Measurements from ENCODE around the gene GOLGA7B. TPM values are rescaled to one million over a fixed set of nuclear protein-coding genes. Genes with fewer than 3 reads are reported as not detected.
A peak's percentile ranks its signal among the peaks of the same experiment; 100 is the strongest.

The GOLGA7B gene
- total and polyA plus RNA-seq, 12 donors, result 0.05 to 1.0 (median 0.24) TPM

DNA sequence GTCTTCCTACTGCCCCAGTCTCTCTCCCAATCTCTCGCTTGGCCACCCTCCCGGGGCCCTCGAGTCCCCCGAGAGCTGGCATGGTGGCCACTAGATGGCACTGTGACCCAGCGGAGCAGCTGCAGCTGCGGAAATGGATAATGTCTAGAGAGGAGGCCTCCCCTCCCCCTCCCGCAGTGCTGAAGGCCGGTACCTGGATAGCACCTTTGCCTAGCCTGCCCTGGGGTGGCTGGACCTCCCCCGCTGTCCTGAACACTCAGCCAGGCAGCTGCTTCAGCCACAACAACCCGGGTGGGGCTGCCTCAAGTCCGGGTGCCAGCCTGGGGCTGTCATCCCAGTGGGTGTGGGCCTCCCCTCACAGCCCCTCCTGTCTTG, 65.2 kb downstream of the GOLGA7B start:
- Histone ChIP-seq H3K9me3 (no peaks in the 10 kb centered on the region), H3K27ac (no peak overlapping the region), H3K27me3 (peaks cover 0 to 8% (median 4%) of the 10 kb centered on the region in 7 donors), H3K4me1 (peaks cover 0 to 21% (median 9%) of the 10 kb centered on the region in 9 donors), H3K4me3 (no peak overlapping the region), H3K36me3 (no peaks in the 10 kb centered on the region)
- TF ChIP-seq, protein P1, sequence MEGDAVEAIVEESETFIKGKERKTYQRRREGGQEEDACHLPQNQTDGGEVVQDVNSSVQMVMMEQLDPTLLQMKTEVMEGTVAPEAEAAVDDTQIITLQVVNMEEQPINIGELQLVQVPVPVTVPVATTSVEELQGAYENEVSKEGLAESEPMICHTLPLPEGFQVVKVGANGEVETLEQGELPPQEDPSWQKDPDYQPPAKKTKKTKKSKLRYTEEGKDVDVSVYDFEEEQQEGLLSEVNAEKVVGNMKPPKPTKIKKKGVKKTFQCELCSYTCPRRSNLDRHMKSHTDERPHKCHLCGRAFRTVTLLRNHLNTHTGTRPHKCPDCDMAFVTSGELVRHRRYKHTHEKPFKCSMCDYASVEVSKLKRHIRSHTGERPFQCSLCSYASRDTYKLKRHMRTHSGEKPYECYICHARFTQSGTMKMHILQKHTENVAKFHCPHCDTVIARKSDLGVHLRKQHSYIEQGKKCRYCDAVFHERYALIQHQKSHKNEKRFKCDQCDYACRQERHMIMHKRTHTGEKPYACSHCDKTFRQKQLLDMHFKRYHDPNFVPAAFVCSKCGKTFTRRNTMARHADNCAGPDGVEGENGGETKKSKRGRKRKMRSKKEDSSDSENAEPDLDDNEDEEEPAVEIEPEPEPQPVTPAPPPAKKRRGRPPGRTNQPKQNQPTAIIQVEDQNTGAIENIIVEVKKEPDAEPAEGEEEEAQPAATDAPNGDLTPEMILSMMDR (IDR thresholded peaks at IDR 0.05), result peak; percentile 88 to 95 (median 90)
- DNase-seq (peak; percentile 69 to 80), ATAC-seq (peak; percentile 77 to 90 (median 86))
- 6 to 7% methylated on average over 11 of the region's 11 CpGs for WGBS, 2 donors
- intact Hi-C loops (cut with DNase I), result loop anchor here (1.0 to 10.0 kb wide), 9 partner anchors 112 to 400 kb away; no protein-coding TSS in a partner anchor

DNA sequence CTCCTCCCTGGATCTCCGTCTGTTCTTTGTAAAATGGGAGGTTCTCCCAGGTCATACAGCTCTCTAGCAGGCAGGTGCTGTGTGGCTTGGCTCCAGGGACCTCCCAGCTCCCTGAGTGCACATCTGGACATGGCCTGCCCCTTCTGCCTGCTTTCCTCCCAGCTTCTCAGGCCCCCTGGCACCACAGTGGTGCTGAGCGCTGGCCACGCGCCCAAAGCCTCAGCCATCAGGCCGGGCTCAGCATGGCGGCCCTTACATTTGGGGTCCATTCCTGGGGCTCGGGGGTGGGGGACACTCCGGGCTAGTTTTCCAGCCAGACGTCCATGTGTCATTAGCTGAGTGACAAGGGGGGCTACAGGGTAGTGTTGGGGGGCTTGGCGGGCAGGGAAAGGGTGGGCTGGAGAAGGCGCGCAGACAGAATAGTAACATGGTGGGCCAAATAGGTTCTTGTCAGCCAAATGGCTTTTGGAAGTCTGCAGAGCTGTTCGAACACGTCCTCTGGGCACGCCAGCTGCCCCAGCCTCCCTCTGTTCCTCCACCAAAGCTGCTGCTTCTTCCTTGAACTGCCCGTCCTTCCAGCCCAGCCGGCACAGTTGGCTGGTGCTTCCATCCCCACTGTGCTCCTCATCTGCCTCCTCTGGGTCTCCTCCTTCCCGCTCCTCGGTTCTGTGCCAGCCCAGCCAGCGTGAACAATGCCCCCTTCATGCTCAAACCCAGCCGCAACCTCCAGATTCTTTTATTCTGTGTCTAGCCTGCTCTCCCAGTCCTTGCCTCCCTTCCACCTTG, 65.9 kb downstream of the GOLGA7B start:
- H3K4me3 ChIP-seq, result no peak overlapping the region
- no peak overlapping the region for H3K27ac ChIP-seq
- H3K4me1 ChIP-seq, result peaks cover 0 to 21% (median 9%) of the 10 kb centered on the region in 9 donors
- WGBS, 2 donors, result 77 to 82% methylated on average over 21 of the region's 21 CpGs
- DNase-seq (no peak), ATAC-seq (no peak)
- H3K9me3 ChIP-seq, result no peaks in the 10 kb centered on the region
- H3K36me3 ChIP-seq, result no peaks in the 10 kb centered on the region
- intact Hi-C loops (cut with DNase I), result loop anchor here in 7 of 10 donors (1.0 to 10.0 kb wide), 8 partner anchors 112 to 399 kb away; no protein-coding TSS in a partner anchor
- peaks cover 0 to 8% (median 4%) of the 10 kb centered on the region in 7 donors for H3K27me3 ChIP-seq
- TF ChIP-seq, protein P1 (IDR thresholded peaks at IDR 0.05), result no peak

DNA sequence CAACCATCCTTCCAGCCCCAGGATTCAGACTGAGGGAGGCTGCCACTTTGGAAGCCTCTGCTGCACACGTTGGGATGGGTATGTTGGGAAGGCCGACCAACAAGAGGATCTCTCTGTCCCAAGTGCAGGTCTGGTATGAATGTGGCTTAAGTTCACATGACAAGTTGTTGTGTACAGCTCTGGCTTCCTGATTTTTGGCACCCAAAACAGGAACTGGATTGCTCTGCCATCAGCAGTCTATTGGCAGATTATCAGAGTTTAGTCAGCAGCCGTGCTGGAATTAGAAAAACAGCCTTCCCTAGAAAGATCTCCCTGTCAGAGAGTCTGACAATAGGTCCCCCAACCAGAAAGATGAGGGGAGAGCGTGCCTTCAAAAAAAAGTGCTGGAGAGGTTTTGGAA, 66.9 kb downstream of the GOLGA7B start:
- intact Hi-C loops (cut with DNase I), result loop anchor here in 5 of 10 donors (1.0 to 10.0 kb wide), 6 partner anchors 111 to 398 kb away; no protein-coding TSS in a partner anchor
- DNase-seq, result peak in 1 of 2 donors; percentile 17
- Histone ChIP-seq H3K27me3 (peaks cover 0 to 13% (median 4%) of the 10 kb centered on the region in 7 donors), H3K36me3 (no peaks in the 10 kb centered on the region), H3K9me3 (no peaks in the 10 kb centered on the region), H3K4me1 (peaks cover 4 to 28% (median 11%) of the 10 kb centered on the region in 9 donors), H3K27ac (no peak overlapping the region), H3K4me3 (no peak overlapping the region)
- 21 to 22% methylated on average over 4 of the region's 4 CpGs for WGBS, 2 donors
- ATAC-seq, result peak; percentile 24 to 81 (median 43)
- TF ChIP-seq, protein P1 (IDR thresholded peaks at IDR 0.05), result no peak

DNA sequence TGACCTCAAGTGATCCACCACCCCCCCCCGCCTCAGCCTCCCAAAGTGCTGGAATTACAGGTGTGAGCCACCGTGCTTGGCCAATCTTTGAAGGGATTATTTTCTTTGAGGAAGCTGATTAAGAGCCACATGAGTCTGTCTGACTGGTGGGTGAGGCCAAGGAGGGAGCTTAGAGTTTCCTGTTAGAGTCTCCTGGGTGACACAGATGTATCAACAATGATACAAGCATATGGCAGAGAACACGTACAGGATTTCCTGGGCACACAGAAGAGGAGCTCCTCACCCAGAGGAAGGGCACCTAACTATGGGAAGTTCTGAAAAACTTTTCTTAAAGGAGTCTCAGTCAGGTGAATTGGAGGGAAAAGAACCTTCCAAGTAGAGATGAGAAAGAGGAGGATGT, 69.4 kb downstream of the GOLGA7B start:
- Histone ChIP-seq H3K27ac (no peak overlapping the region), H3K9me3 (no peaks in the 10 kb centered on the region), H3K4me1 (peaks cover 4 to 38% (median 13%) of the 10 kb centered on the region in 9 donors), H3K36me3 (no peaks in the 10 kb centered on the region), H3K27me3 (peaks cover 0 to 18% (median 6%) of the 10 kb centered on the region in 7 donors), H3K4me3 (no peak overlapping the region)
- intact Hi-C loops (cut with DNase I), result loop anchor here in 5 of 10 donors (5.0 to 10.0 kb wide), 4 partner anchors 108 to 396 kb away; no protein-coding TSS in a partner anchor
- ATAC-seq (no peak), DNase-seq (no peak)
- WGBS, 2 donors, result 50 to 56% methylated on average over 3 of the region's 3 CpGs
- TF ChIP-seq, protein P1 (IDR thresholded peaks at IDR 0.05), result no peak
